GM23338 (cell line): ENCODE measurements around the gene CAPN9. TPM values are rescaled to one million over a fixed set of nuclear protein-coding genes. Genes with fewer than 3 reads are reported as not detected.

Source experiments
- ATAC-seq: fragments of 200-7000 bp; cut with Tn5 transposase; 3 replicates; pipeline ENCODE4 v1.9.1; 2020
- DNase-seq: peaks from one replicate; pipeline ENCODE4 v3.0.0-alpha.2; 2015; ENCODE audit warnings: low spot score
- H2AFZ ChIP-seq: fragments of 200-600 bp; sonication (generic); 2 replicates; pipeline ENCODE4 v1.8.0; 2016; ENCODE audit warnings: antibody characterized with exemption, mild to moderate bottlenecking, moderate library complexity
- H3F3A ChIP-seq: fragments of 200-600 bp; sonication (generic); replicated peaks from 2 replicates; pipeline ENCODE4 v1.8.0; 2017; ENCODE audit warnings: antibody characterized with exemption, mixed run types, low read depth
- H3K27ac ChIP-seq: fragments of 200-600 bp; sonication (generic); 2 replicates; pipeline ENCODE4 v1.6.1; 2016; ENCODE audit warnings: low read depth
- H3K27me3 ChIP-seq: fragments of 200-600 bp; sonication (generic); 2 replicates; pipeline ENCODE4 v1.8.0; 2016; ENCODE audit warnings: mild to moderate bottlenecking, mixed run types, moderate library complexity; ENCODE audit not compliant: insufficient read depth
- H3K36me3 ChIP-seq: fragments of 200-600 bp; sonication (generic); 2 replicates; pipeline ENCODE4 v1.8.0; 2016; ENCODE audit warnings: mild to moderate bottlenecking; ENCODE audit not compliant: insufficient read depth
- H3K4me1 ChIP-seq: fragments of 200-600 bp; sonication (generic); 2 replicates; pipeline ENCODE4 v1.8.0; 2016; ENCODE audit warnings: mild to moderate bottlenecking, moderate library complexity; ENCODE audit not compliant: insufficient read depth
- H3K4me2 ChIP-seq: fragments of 200-600 bp; sonication (generic); 2 replicates; pipeline ENCODE4 v1.7.1; 2017; ENCODE audit warnings: mixed run types
- H3K4me3 ChIP-seq: fragments of 200-600 bp; sonication (generic); 2 replicates; pipeline ENCODE4 v1.6.1; 2016; ENCODE audit warnings: mixed run types
- H3K79me2 ChIP-seq: fragments of 200-600 bp; sonication (generic); replicated peaks from 2 replicates; pipeline ENCODE4 v1.8.0; 2017; ENCODE audit warnings: mild to moderate bottlenecking; ENCODE audit not compliant: insufficient read depth
- H3K9me2 ChIP-seq: fragments of 200-600 bp; sonication (generic); 2 replicates; pipeline ENCODE4 v1.8.0; 2017; ENCODE audit not compliant: insufficient read depth
- H4K20me1 ChIP-seq: fragments of 200-600 bp; sonication (generic); replicated peaks from 2 replicates; pipeline ENCODE4 v1.8.0; 2017; ENCODE audit warnings: mild to moderate bottlenecking; ENCODE audit not compliant: insufficient read depth
- H3K27ac Mint-ChIP-seq: 2 replicates; pipeline ENCODE4 v1.8.0; 2020; ENCODE audit warnings: inconsistent platforms, mild to moderate bottlenecking, moderate library complexity, mixed read lengths
- H3K27me3 Mint-ChIP-seq: 3 replicates; pipeline ENCODE4 v1.8.0; 2022; ENCODE audit warnings: low read depth, mild to moderate bottlenecking, moderate library complexity, mixed read lengths, inconsistent platforms; ENCODE audit not compliant: insufficient read depth, poor library complexity
- H3K36me3 Mint-ChIP-seq: 3 replicates; pipeline ENCODE4 v1.8.0; 2021; ENCODE audit warnings: low read depth, mild to moderate bottlenecking, inconsistent platforms, moderate library complexity, mixed read lengths
- H3K4me1 Mint-ChIP-seq: 3 replicates; pipeline ENCODE4 v1.8.0; 2020; ENCODE audit warnings: mild to moderate bottlenecking, inconsistent platforms, mixed read lengths
- H3K4me3 Mint-ChIP-seq: 3 replicates; pipeline ENCODE4 v1.8.0; 2021; ENCODE audit warnings: moderate library complexity, mild to moderate bottlenecking, inconsistent platforms, mixed read lengths
- H3K9me3 Mint-ChIP-seq: 3 replicates; pipeline ENCODE4 v1.8.0; 2020; ENCODE audit warnings: moderate library complexity, mild to moderate bottlenecking, inconsistent platforms, mixed read lengths
- CREB1 ChIP-seq: fragments of 250-450 bp; sonication (Bioruptor Pico); IDR thresholded peaks from 2 replicates; pipeline ENCODE4 v1.5.0; 2020; ENCODE audit warnings: low read depth, mild to moderate bottlenecking, moderate library complexity
- CTCF ChIP-seq, 2 experiments: fragments of 200-600 bp in 1 of 2; sonication (generic) in 1 of 2; conservative IDR thresholded peaks; 2 replicates each; pipeline versions ENCODE4 v1.5.1 to v1.6.1; 2016 to 2017; ENCODE audit warnings: antibody characterized with exemption in 2 of 2, low read depth in 2 of 2, mild to moderate bottlenecking in 2 of 2, moderate library complexity in 1 of 2
- ETS1 ChIP-seq: IDR thresholded peaks from 2 replicates; pipeline ENCODE4 v1.6.1; 2016; ENCODE audit warnings: antibody characterized with exemption
- EZH2 ChIP-seq: fragments of 200-600 bp; sonication (generic); IDR thresholded peaks from one replicate; pipeline ENCODE4 v1.8.0; 2017; ENCODE audit warnings: antibody characterized with exemption, mild to moderate bottlenecking, low read depth; ENCODE audit not compliant: unreplicated experiment
- EZH2phosphoT487 ChIP-seq: fragments of 200-600 bp; sonication (generic); IDR thresholded peaks from one replicate; pipeline ENCODE4 v1.8.1; 2018; ENCODE audit warnings: antibody characterized with exemption; ENCODE audit not compliant: unreplicated experiment
- JUNB ChIP-seq: IDR thresholded peaks from one replicate; pipeline ENCODE4 v1.6.1; 2016; ENCODE audit warnings: antibody characterized with exemption; ENCODE audit not compliant: unreplicated experiment
- NANOG ChIP-seq: IDR thresholded peaks from 2 replicates; pipeline ENCODE4 v1.6.1; 2016; ENCODE audit warnings: antibody characterized with exemption, borderline replicate concordance
- POLR2AphosphoS5 ChIP-seq: IDR thresholded peaks from 2 replicates; pipeline ENCODE4 v1.6.1; 2016; ENCODE audit warnings: antibody characterized with exemption, low read depth
- REST ChIP-seq: IDR thresholded peaks from one replicate; pipeline ENCODE4 v1.6.1; 2018; ENCODE audit warnings: antibody characterized with exemption; ENCODE audit not compliant: unreplicated experiment
- STAT1 ChIP-seq: IDR thresholded peaks from one replicate; pipeline ENCODE4 v1.6.1; 2016; ENCODE audit warnings: antibody characterized with exemption; ENCODE audit not compliant: unreplicated experiment
- ZNF114 ChIP-seq: fragments of 250-450 bp; sonication (Bioruptor Pico); IDR thresholded peaks from 2 replicates; pipeline ENCODE4 v1.5.0; 2020; ENCODE audit warnings: mild to moderate bottlenecking, moderate library complexity
- ZNF331 ChIP-seq: fragments of 250-450 bp; sonication (Bioruptor Pico); IDR thresholded peaks from 2 replicates; pipeline ENCODE4 v1.5.0; 2020; ENCODE audit warnings: low read depth, mild to moderate bottlenecking, moderate library complexity
- ZNF462 ChIP-seq: fragments of 250-450 bp; sonication (Bioruptor Pico); IDR thresholded peaks from 2 replicates; pipeline ENCODE4 v1.5.0; 2020; ENCODE audit warnings: mild to moderate bottlenecking, moderate library complexity
- polyA plus RNA-seq: library from polyadenylated mRNA; unstranded; fragments of >200 nt; fragmentation: Nextera tagmentation; extraction: Ambion mirVana; gene quantifications from 2 replicates; pipeline ENCODE4 v1.2.1, GENCODE V29; 2016
- total RNA-seq: library from RNA; depleted of rRNA; stranded (reverse); fragments of >200 nt; shearing (Covaris generic); gene quantifications from 2 replicates; pipeline ENCODE4 v1.2.3, GENCODE V29; 2014

CAPN9 gene
- total and polyA plus RNA-seq, 2 experiments from 2014 or later: 0.07 TPM; not detected in 1

- H4K20me1 ChIP-seq: no peaks in the 10 kb centered on the region
- H3K4me2 ChIP-seq: no peak overlapping the region
- H3K9me2 ChIP-seq: no peaks in the 10 kb centered on the region; the same call in 1 of the 2 replicates
- no peak overlapping the region for H3K27ac ChIP-seq
- no peaks in the 10 kb centered on the region for H3K36me3 Mint-ChIP-seq
- no peak overlapping the region for H3K27ac Mint-ChIP-seq
- H3K4me1 Mint-ChIP-seq: no peaks in the 10 kb centered on the region
- no peaks in the 10 kb centered on the region for H3K79me2 ChIP-seq
- H3K27me3 ChIP-seq: no peaks in the 10 kb centered on the region
- no peaks in the 10 kb centered on the region for H3F3A ChIP-seq
- H2AFZ ChIP-seq: no peak overlapping the region
- no peak for DNase-seq
- peaks cover 3% of the 10 kb centered on the region for H3K27me3 Mint-ChIP-seq
- H3K4me3 Mint-ChIP-seq: no peak overlapping the region
- H3K4me3 ChIP-seq: no peak overlapping the region
- no peak for ATAC-seq
- H3K4me1 ChIP-seq: no peaks in the 10 kb centered on the region
- no peak for TF ChIP-seq ZNF331 (CRISPR knock-in tag)
- TF ChIP-seq CTCF (conservative IDR thresholded peaks at IDR 0.05; ENCODE audit: low read depth in 2 of 2): no peak
- no peak for TF ChIP-seq STAT1
- no peak for TF ChIP-seq EZH2
- no peak for TF ChIP-seq POLR2AphosphoS5
- TF ChIP-seq ZNF114 (CRISPR knock-in tag): no peak
- no peak for TF ChIP-seq NANOG
- no peak for TF ChIP-seq ETS1
- no peak for TF ChIP-seq EZH2phosphoT487
- no peak for TF ChIP-seq REST
- no peak for TF ChIP-seq ZNF462
- TF ChIP-seq CREB1: no peak
- no peak for TF ChIP-seq JUNB
- no peaks in the 10 kb centered on the region for H3K9me3 Mint-ChIP-seq
- no peaks in the 10 kb centered on the region for H3K36me3 ChIP-seq
Observed at GRCh38 chr1:230820568-230820967, 73.4 kb downstream of the CAPN9 start.
